ENCODE measurements around the gene CTIF.

GRCh38 chr18:48887905-48888772 lies 349.3 kb downstream of the CTIF start:
- TF ChIP-seq CTCF (IDR thresholded peaks at IDR 0.05) = no peak
- TF ChIP-seq POLR2A (IDR thresholded peaks at IDR 0.05) = no peak
